Astrocyte (in vitro differentiated cells and primary cell): ENCODE results near the gene SUPT3H. TPM values are rescaled to one million over a fixed set of nuclear protein-coding genes. Genes with fewer than 3 reads are reported as not detected.

Source experiments
- DNase-seq: peaks from one replicate; pipeline ENCODE4 v3.0.0-alpha.2; 2010; ENCODE audit warnings: low read depth
- FAIRE-seq: peaks from 2 replicates; lab custom pipeline; 2011; peaks lifted over from hg19 to GRCh38; lab: Jason Lieb, UNC
- H2AFZ ChIP-seq: 2 replicates; pipeline ENCODE4 v1.6.0; 2012; ENCODE audit warnings: low read depth, low read length, inconsistent platforms
- H3K27ac ChIP-seq: 2 replicates; pipeline ENCODE4 v1.5.1; 2011; ENCODE audit warnings: low read depth, low read length, inconsistent platforms
- H3K27me3 ChIP-seq: 2 replicates; pipeline ENCODE4 v1.6.0; 2011; ENCODE audit warnings: low read length, inconsistent platforms; ENCODE audit not compliant: insufficient read depth
- H3K36me3 ChIP-seq: 2 replicates; pipeline ENCODE4 v1.5.1; 2011; ENCODE audit warnings: low read length, inconsistent platforms; ENCODE audit not compliant: insufficient read depth
- H3K4me1 ChIP-seq: 2 replicates; pipeline ENCODE4 v1.5.1; 2011; ENCODE audit warnings: low read length, inconsistent platforms; ENCODE audit not compliant: insufficient read depth
- H3K4me2 ChIP-seq: 2 replicates; pipeline ENCODE4 v1.6.0; 2012; ENCODE audit warnings: low read length, inconsistent platforms
- H3K4me3 ChIP-seq: 2 replicates; pipeline ENCODE4 v1.5.1; 2011; ENCODE audit warnings: low read depth, mild to moderate bottlenecking, low read length, inconsistent platforms; ENCODE audit not compliant: insufficient read depth
- H3K79me2 ChIP-seq: 2 replicates; pipeline ENCODE4 v1.6.0; 2012; ENCODE audit warnings: mild to moderate bottlenecking, low read length, inconsistent platforms; ENCODE audit not compliant: insufficient read depth
- H3K9ac ChIP-seq: 2 replicates; pipeline ENCODE4 v1.6.0; 2012; ENCODE audit warnings: mild to moderate bottlenecking, low read length, inconsistent platforms
- H3K9me3 ChIP-seq: 2 replicates; pipeline ENCODE4 v1.5.1; 2012; ENCODE audit warnings: low read depth, mild to moderate bottlenecking, low read length, inconsistent platforms; ENCODE audit not compliant: insufficient read depth
- H4K20me1 ChIP-seq: 2 replicates; pipeline ENCODE4 v1.6.0; 2012; ENCODE audit warnings: low read length, inconsistent platforms; ENCODE audit not compliant: insufficient read depth
- H3K27ac Mint-ChIP-seq: one replicate; pipeline ENCODE4 v1.8.0; 2021; ENCODE audit warnings: mild to moderate bottlenecking, mixed read lengths; ENCODE audit not compliant: unreplicated experiment
- H3K27me3 Mint-ChIP-seq: one replicate; pipeline ENCODE4 v1.8.0; 2021; ENCODE audit warnings: low read depth, mixed read lengths; ENCODE audit not compliant: unreplicated experiment
- H3K36me3 Mint-ChIP-seq: one replicate; pipeline ENCODE4 v1.8.0; 2021; ENCODE audit warnings: low read depth, mixed read lengths; ENCODE audit not compliant: unreplicated experiment
- H3K4me1 Mint-ChIP-seq: one replicate; pipeline ENCODE4 v1.8.0; 2021; ENCODE audit warnings: low read depth, mixed read lengths; ENCODE audit not compliant: unreplicated experiment
- H3K4me3 Mint-ChIP-seq: one replicate; pipeline ENCODE4 v1.8.0; 2021; ENCODE audit warnings: mild to moderate bottlenecking, moderate library complexity, mixed read lengths; ENCODE audit not compliant: unreplicated experiment
- H3K9me3 Mint-ChIP-seq: one replicate; pipeline ENCODE4 v1.8.0; 2021; ENCODE audit warnings: mild to moderate bottlenecking, mixed read lengths; ENCODE audit not compliant: unreplicated experiment
- EZH2 ChIP-seq: IDR thresholded peaks from 2 replicates; pipeline ENCODE4 v1.6.1; 2012; ENCODE audit warnings: mild to moderate bottlenecking, low read length, inconsistent platforms; ENCODE audit not compliant: insufficient read depth
- total RNA-seq: library from RNA; stranded (reverse); gene quantifications from 2 replicates; pipeline ENCODE4 v1.2.1, GENCODE V29; 2021
- TF ChIP-seq, protein P1 (sequence below): IDR thresholded peaks from 2 replicates; pipeline ENCODE4 v1.5.1; 2011; ENCODE audit warnings: low read depth, mild to moderate bottlenecking, inconsistent platforms, low read length, moderate library complexity; ENCODE audit not compliant: insufficient read depth

The SUPT3H gene
- total RNA-seq, 1 donor from 2014 or later = 12.4 TPM

DNA sequence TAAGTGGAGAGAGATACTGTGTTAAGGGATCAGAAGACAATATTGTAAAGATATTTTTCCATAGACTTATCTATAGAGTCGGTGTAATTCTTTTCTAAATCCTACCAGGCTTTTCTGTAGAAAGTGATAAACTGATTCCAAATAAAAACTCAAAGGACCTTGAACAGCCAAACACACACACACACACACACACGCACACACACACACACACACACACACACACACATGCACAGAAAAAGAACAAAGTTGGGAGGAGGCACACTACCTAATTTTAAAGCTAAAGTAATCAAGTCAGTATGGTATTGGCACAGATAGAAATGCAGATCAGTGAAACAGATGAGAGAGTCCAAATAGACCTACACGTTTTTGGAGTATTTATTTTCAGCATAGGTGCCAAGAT is 534.0 kb downstream of the SUPT3H start:
- Histone ChIP-seq H3K27ac (no peak overlapping the region), H3K4me3 (no peak overlapping the region), H3K4me2 (no peak overlapping the region), H2AFZ (no peak overlapping the region), H3K36me3 (no peaks in the 10 kb centered on the region), H3K27me3 (no peaks in the 10 kb centered on the region), H3K79me2 (no peaks in the 10 kb centered on the region), H3K9me3 (no peaks in the 10 kb centered on the region), H3K9ac (no peak overlapping the region), H3K4me1 (no peaks in the 10 kb centered on the region), H4K20me1 (no peaks in the 10 kb centered on the region)
- no peaks in the 10 kb centered on the region for H3K9me3 Mint-ChIP-seq
- DNase-seq (no peak), FAIRE-seq (no peak)
- H3K27me3 Mint-ChIP-seq = no peaks in the 10 kb centered on the region
- TF ChIP-seq, protein P1, sequence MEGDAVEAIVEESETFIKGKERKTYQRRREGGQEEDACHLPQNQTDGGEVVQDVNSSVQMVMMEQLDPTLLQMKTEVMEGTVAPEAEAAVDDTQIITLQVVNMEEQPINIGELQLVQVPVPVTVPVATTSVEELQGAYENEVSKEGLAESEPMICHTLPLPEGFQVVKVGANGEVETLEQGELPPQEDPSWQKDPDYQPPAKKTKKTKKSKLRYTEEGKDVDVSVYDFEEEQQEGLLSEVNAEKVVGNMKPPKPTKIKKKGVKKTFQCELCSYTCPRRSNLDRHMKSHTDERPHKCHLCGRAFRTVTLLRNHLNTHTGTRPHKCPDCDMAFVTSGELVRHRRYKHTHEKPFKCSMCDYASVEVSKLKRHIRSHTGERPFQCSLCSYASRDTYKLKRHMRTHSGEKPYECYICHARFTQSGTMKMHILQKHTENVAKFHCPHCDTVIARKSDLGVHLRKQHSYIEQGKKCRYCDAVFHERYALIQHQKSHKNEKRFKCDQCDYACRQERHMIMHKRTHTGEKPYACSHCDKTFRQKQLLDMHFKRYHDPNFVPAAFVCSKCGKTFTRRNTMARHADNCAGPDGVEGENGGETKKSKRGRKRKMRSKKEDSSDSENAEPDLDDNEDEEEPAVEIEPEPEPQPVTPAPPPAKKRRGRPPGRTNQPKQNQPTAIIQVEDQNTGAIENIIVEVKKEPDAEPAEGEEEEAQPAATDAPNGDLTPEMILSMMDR = no peak
- TF ChIP-seq EZH2 = no peak
- no peaks in the 10 kb centered on the region for H3K36me3 Mint-ChIP-seq
- no peak overlapping the region for H3K4me3 Mint-ChIP-seq
- H3K4me1 Mint-ChIP-seq = peaks cover 2% of the 10 kb centered on the region
- no peak overlapping the region for H3K27ac Mint-ChIP-seq

DNA sequence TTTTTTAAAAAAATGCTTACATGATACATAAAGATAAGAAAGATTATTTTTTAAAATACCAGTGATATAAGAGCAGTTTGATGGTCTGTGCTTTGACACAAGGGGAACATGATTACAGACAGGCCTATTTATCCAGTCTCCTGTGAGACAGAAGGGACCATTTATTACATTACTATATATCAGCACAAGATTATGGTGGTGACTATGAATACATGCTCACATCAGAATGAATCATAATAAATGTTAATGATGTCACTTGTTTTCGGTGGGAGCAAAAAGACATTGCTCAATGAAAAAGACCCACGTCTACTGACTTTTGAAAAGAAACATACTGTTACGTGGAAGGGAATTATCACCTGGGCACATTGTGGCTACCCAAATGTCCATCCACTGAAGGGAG is 535.1 kb downstream of the SUPT3H start:
- no peak for TF ChIP-seq EZH2
- TF ChIP-seq, protein P1 = no peak
- no peak overlapping the region for H3K27ac Mint-ChIP-seq
- Histone ChIP-seq H3K27me3 (no peaks in the 10 kb centered on the region), H3K9me3 (no peaks in the 10 kb centered on the region), H3K27ac (no peak overlapping the region), H3K36me3 (no peaks in the 10 kb centered on the region), H3K79me2 (no peaks in the 10 kb centered on the region), H3K4me2 (no peak overlapping the region), H3K9ac (no peak overlapping the region), H3K4me3 (no peak overlapping the region), H4K20me1 (no peaks in the 10 kb centered on the region), H3K4me1 (no peaks in the 10 kb centered on the region), H2AFZ (no peak overlapping the region)
- no peak overlapping the region for H3K4me3 Mint-ChIP-seq
- DNase-seq = no peak
- H3K27me3 Mint-ChIP-seq = no peaks in the 10 kb centered on the region
- H3K36me3 Mint-ChIP-seq = no peaks in the 10 kb centered on the region
- peaks cover 2% of the 10 kb centered on the region for H3K4me1 Mint-ChIP-seq
- H3K9me3 Mint-ChIP-seq = no peaks in the 10 kb centered on the region
- FAIRE-seq = no peak

DNA sequence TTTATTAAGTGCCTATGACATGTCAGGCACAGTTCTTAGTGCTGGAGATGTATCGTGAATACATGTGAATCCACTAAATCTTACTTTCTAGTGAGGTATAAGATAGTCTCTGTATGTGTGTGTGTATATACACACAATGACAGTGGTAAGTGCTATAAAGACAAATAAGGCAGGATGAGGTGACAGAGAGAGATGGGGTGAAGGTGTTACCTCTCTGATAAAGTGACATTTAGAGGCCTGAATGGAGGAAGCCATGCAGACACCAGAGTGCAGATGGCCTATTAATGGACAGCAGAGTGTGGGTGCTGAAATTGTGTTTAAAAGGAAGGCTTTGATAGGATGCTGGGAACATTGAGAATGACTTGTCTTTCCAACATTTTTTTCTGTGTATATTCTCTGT is 535.9 kb downstream of the SUPT3H start:
- FAIRE-seq = no peak

More for the DNA sequence above, 535.9 kb downstream of the SUPT3H start:
- Mint-ChIP-seq H3K4me1 (peaks cover 2% of the 10 kb centered on the region), H3K4me3 (no peak overlapping the region), H3K27me3 (no peaks in the 10 kb centered on the region), H3K27ac (no peak overlapping the region), H3K36me3 (no peaks in the 10 kb centered on the region), H3K9me3 (no peaks in the 10 kb centered on the region)
- no peak overlapping the region for H3K27ac ChIP-seq
- H3K4me2 ChIP-seq = no peak overlapping the region
- no peaks in the 10 kb centered on the region for H3K9me3 ChIP-seq
- H3K4me1 ChIP-seq = no peaks in the 10 kb centered on the region
- no peaks in the 10 kb centered on the region for H3K36me3 ChIP-seq
- no peak overlapping the region for H3K4me3 ChIP-seq
- no peak for DNase-seq
- H3K79me2 ChIP-seq = no peaks in the 10 kb centered on the region
- H3K27me3 ChIP-seq = no peaks in the 10 kb centered on the region
- H2AFZ ChIP-seq = no peak overlapping the region
- H3K9ac ChIP-seq = no peak overlapping the region
- no peaks in the 10 kb centered on the region for H4K20me1 ChIP-seq
- TF ChIP-seq EZH2 = no peak
- TF ChIP-seq, protein P1 = no peak
